ENCODE data around the gene HYAL2. TPM values are rescaled to one million over a fixed set of nuclear protein-coding genes. Genes with fewer than 3 reads are reported as not detected.
A peak's percentile ranks its signal among the peaks of the same experiment; 100 is the strongest.
"Not testable (repeated sequence)": the region's sequence is repeated elsewhere in the genome, so short reads cannot be mapped to it uniquely, and the experiment has no call there.

Gene HYAL2
- polyA plus RNA-seq, 3 donors, result 18.3 to 25.8 (median 18.9) TPM

DNA sequence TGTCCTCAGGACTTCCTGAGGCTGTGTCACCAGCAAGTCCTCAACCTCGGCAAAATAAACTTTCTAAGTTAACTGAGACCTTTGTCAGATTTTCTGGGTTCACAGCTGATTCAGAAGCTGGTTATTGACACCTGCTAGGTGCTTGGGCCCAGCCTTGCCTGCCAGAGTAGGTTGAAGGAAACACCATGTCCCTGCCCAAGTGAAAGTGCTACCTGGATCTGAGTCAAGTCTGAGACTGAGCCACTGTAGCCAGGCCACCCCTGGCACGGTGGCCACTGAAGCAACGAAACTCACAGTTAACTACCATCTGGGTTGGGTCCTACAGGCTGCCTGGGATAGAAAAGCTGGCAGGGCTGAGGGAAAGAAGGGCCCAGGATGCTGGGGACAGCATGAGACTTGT lies 8.2 kb downstream of the HYAL2 start:
- Histone ChIP-seq H3K9me3 (replicated peaks in 1 of 2; ENCODE audit: control insufficient read depth in 1 of 2, insufficient read depth in 1 of 2, low read length in 2 of 2) (no peaks in the 10 kb centered on the region), H3K27ac (ENCODE audit: low read depth in 1 of 2, low read length in 2 of 2) (no peak overlapping the region), H3K4me2 (replicated peaks; ENCODE audit: extremely low read depth, low read length, poor library complexity, severe bottlenecking) (no peak overlapping the region), H4K20me1 (ENCODE audit: insufficient read depth, low read length) (no peaks in the 10 kb centered on the region), H2AFZ (ENCODE audit: insufficient read depth, low read depth, low read length, poor library complexity, severe bottlenecking) (no peak overlapping the region), H3K79me2 (ENCODE audit: insufficient read depth, low read length) (peaks cover 11% of the 10 kb centered on the region), H3K36me3 (replicated peaks in 1 of 2; ENCODE audit: control insufficient read depth in 1 of 2, insufficient read depth in 2 of 2, low read length in 2 of 2) (peaks cover 0 to 23% of the 10 kb centered on the region in 2 donors), H3K27me3 (ENCODE audit: control insufficient read depth in 2 of 2, insufficient read depth in 2 of 2, low read length in 2 of 2) (no peaks in the 10 kb centered on the region), H3K9ac (ENCODE audit: insufficient read depth, low read length, poor library complexity, severe bottlenecking) (no peak overlapping the region), H3K4me3 (replicated peaks in 1 of 3; ENCODE audit: low read depth in 2 of 3, low read length in 3 of 3) (no peak overlapping the region), H3K4me1 (ENCODE audit: control insufficient read depth in 1 of 2, insufficient read depth in 2 of 2, low read length in 2 of 2) (peaks cover 23 to 30% of the 10 kb centered on the region in 2 donors)
- Mint-ChIP-seq H3K9me3 (peaks cover 0 to 5% (median 0%) of the 10 kb centered on the region in 7 donors), H3K27me3 (ENCODE audit: low read depth in 3 of 3) (peaks cover 0 to 4% (median 0%) of the 10 kb centered on the region in 3 donors), H3K4me3 (no peak overlapping the region), H3K36me3 (peaks cover 22 to 34% of the 10 kb centered on the region in 2 donors), H3K27ac (peak overlapping the region in 2 of 7 donors; percentile 57 to 75), H3K4me1 (peaks cover 33% of the 10 kb centered on the region)
- no peak for DNase-seq
- 73% methylated on average over 1 of the region's 3 CpGs for WGBS (ENCODE audit: insufficient coverage)
- TF ChIP-seq, protein P1, sequence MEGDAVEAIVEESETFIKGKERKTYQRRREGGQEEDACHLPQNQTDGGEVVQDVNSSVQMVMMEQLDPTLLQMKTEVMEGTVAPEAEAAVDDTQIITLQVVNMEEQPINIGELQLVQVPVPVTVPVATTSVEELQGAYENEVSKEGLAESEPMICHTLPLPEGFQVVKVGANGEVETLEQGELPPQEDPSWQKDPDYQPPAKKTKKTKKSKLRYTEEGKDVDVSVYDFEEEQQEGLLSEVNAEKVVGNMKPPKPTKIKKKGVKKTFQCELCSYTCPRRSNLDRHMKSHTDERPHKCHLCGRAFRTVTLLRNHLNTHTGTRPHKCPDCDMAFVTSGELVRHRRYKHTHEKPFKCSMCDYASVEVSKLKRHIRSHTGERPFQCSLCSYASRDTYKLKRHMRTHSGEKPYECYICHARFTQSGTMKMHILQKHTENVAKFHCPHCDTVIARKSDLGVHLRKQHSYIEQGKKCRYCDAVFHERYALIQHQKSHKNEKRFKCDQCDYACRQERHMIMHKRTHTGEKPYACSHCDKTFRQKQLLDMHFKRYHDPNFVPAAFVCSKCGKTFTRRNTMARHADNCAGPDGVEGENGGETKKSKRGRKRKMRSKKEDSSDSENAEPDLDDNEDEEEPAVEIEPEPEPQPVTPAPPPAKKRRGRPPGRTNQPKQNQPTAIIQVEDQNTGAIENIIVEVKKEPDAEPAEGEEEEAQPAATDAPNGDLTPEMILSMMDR (IDR thresholded peaks at IDR 0.05), result no peak
- intact Hi-C loops (cut with micrococcal nuclease), result no loop called here

DNA sequence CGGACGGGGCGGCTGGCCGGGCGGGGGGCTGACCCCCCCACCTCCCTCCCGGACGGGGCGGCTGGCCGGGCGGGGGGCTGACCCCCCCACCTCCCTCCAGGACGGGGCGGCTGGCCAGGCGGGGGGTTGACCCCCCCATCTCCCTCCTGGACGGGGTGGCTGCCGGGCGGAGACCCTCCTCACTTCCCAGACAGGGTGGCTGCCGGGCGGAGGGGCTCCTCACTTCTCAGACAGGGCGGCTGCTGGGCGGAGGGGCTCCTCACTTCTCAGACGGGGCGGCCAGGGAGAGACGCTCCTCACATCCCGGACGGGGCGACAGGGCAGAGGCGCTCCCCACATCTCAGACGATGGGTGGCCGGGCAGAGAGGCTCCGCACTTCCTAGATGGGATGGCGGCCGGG lies 10.5 kb downstream of the HYAL2 start:
- H3K27me3 Mint-ChIP-seq (ENCODE audit: low read depth in 3 of 3); intact Hi-C loops (cut with micrococcal nuclease); H3K27ac Mint-ChIP-seq; DNase-seq; H3K79me2 ChIP-seq (ENCODE audit: insufficient read depth, low read length); H3K4me3 ChIP-seq (replicated peaks in 1 of 3; ENCODE audit: low read depth in 2 of 3, low read length in 3 of 3); H3K4me1 ChIP-seq (ENCODE audit: control insufficient read depth in 1 of 2, insufficient read depth in 2 of 2, low read length in 2 of 2); H3K4me2 ChIP-seq (replicated peaks; ENCODE audit: extremely low read depth, low read length, poor library complexity, severe bottlenecking); H3K4me3 Mint-ChIP-seq; H3K9ac ChIP-seq (ENCODE audit: insufficient read depth, low read length, poor library complexity, severe bottlenecking); H2AFZ ChIP-seq (ENCODE audit: insufficient read depth, low read depth, low read length, poor library complexity, severe bottlenecking); H4K20me1 ChIP-seq (ENCODE audit: insufficient read depth, low read length); H3K27ac ChIP-seq (ENCODE audit: low read depth in 1 of 2, low read length in 2 of 2); H3K27me3 ChIP-seq (ENCODE audit: control insufficient read depth in 2 of 2, insufficient read depth in 2 of 2, low read length in 2 of 2): not testable (repeated sequence)
- Histone ChIP-seq H3K9me3 (replicated peaks in 1 of 2; ENCODE audit: control insufficient read depth in 1 of 2, insufficient read depth in 1 of 2, low read length in 2 of 2) (peaks cover 0 to 21% of the 10 kb centered on the region in 2 donors), H3K36me3 (replicated peaks in 1 of 2; ENCODE audit: control insufficient read depth in 1 of 2, insufficient read depth in 2 of 2, low read length in 2 of 2) (peaks cover 0 to 15% of the 10 kb centered on the region in 2 donors)
- WGBS (ENCODE audit: insufficient coverage), result no CpG with 5 or more reads among the region's 32 CpGs
- peaks cover 19 to 29% of the 10 kb centered on the region in 2 donors for H3K36me3 Mint-ChIP-seq
- H3K4me1 Mint-ChIP-seq, result peaks cover 13% of the 10 kb centered on the region
- peaks cover 0 to 24% (median 15%) of the 10 kb centered on the region in 7 donors for H3K9me3 Mint-ChIP-seq

Data from CD14-positive monocyte (primary cell).